Measurements from ENCODE around the gene TUBA4A.

- TF ChIP-seq CTCF (IDR thresholded peaks at IDR 0.05), result no peak
- TF ChIP-seq POLR2A (IDR thresholded peaks at IDR 0.05), result no peak
- TF ChIP-seq POLR2AphosphoS5 (IDR thresholded peaks at IDR 0.05), result no peak
- TF ChIP-seq EP300 (IDR thresholded peaks at IDR 0.05), result no peak
Observed at GRCh38 chr2:219296631-219297391, 43.1 kb upstream of the TUBA4A start.

All from gastroesophageal sphincter (tissue), 3 donors.